AG10803 (cell line): Measurements from ENCODE around the gene FNDC3B.

Experiments
- DNase-seq: peaks from one replicate; pipeline ENCODE4 v3.0.0; 2010; ENCODE audit warnings: low read depth
- H3K4me3 ChIP-seq: 2 replicates; pipeline ENCODE4 v1.5.1; 2011; ENCODE audit warnings: mild to moderate bottlenecking, low read length, control low read depth
- TF ChIP-seq, protein P1 (sequence below): conservative IDR thresholded peaks from 2 replicates; pipeline ENCODE4 v1.5.1; 2011; ENCODE audit warnings: mild to moderate bottlenecking, low read length, control low read depth, inconsistent platforms

The FNDC3B gene

GRCh38 chr3:172326993-172327392 lies 287.6 kb downstream of the FNDC3B start:
- TF ChIP-seq, protein P1, sequence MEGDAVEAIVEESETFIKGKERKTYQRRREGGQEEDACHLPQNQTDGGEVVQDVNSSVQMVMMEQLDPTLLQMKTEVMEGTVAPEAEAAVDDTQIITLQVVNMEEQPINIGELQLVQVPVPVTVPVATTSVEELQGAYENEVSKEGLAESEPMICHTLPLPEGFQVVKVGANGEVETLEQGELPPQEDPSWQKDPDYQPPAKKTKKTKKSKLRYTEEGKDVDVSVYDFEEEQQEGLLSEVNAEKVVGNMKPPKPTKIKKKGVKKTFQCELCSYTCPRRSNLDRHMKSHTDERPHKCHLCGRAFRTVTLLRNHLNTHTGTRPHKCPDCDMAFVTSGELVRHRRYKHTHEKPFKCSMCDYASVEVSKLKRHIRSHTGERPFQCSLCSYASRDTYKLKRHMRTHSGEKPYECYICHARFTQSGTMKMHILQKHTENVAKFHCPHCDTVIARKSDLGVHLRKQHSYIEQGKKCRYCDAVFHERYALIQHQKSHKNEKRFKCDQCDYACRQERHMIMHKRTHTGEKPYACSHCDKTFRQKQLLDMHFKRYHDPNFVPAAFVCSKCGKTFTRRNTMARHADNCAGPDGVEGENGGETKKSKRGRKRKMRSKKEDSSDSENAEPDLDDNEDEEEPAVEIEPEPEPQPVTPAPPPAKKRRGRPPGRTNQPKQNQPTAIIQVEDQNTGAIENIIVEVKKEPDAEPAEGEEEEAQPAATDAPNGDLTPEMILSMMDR = no peak
- H3K4me3 ChIP-seq = no peak overlapping the region
- no peak for DNase-seq

DNA sequence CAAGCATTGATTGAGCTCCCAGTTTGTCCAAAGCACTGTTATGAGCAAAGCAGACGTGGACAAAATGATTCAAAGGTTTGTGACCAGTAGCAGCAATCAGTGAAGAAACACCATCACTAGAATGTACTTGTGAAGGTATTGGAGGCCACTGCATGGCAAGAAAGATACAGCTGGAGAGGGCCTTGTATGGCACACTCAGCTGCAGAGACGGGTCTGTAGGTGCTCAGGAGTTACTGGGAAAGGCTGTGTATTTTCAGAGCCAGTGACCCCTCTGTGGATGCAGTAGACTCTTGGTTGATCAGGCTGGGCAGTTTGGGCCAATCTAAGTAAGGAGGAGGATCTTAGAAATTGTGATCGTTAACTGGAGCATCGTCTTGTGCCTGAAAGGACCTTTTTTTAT lies 288.9 kb downstream of the FNDC3B start:
- TF ChIP-seq, protein P1 = no peak
- H3K4me3 ChIP-seq = no peak overlapping the region
- no peak for DNase-seq

DNA sequence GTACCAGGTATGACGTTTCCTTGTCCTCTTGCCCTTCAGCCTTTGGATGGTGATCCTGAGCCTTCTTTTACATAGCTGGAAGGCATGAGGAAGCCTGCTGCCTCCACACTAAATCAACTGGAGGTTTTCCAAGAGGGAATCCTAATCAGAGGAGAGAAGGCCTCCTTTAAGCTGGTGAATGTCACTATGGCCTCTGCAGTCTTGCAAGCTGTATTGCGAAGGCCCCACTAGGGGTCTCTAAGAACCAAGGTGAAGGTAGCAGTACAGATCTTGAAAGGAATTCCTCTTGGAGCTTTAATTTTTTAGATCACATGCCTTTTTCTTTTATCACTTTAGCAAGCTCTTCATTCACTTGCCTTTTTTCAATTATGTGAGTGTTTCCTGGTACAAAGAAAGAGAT lies 289.7 kb downstream of the FNDC3B start:
- DNase-seq = no peak
- H3K4me3 ChIP-seq = no peak overlapping the region
- TF ChIP-seq, protein P1 = no peak

DNA sequence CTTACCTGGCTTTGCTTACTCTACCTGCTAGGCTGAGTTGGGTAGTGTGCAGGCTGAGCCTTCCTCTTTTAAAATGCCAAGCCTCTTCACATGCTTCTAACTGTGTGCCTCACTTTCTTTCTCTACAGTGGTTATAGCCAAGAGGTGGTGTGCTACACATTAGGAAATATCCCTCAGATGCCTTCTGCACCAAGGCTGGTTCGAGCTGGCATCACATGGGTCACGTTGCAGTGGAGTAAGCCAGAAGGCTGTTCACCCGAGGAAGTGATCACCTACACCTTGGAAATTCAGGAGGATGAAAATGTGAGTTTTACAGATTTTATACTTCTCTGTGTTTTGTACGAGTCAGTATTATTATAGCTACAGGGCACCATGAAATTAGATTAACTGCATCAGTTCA lies 291.0 kb downstream of the FNDC3B start:
- no peak for DNase-seq
- TF ChIP-seq, protein P1 = no peak
- no peak overlapping the region for H3K4me3 ChIP-seq

DNA sequence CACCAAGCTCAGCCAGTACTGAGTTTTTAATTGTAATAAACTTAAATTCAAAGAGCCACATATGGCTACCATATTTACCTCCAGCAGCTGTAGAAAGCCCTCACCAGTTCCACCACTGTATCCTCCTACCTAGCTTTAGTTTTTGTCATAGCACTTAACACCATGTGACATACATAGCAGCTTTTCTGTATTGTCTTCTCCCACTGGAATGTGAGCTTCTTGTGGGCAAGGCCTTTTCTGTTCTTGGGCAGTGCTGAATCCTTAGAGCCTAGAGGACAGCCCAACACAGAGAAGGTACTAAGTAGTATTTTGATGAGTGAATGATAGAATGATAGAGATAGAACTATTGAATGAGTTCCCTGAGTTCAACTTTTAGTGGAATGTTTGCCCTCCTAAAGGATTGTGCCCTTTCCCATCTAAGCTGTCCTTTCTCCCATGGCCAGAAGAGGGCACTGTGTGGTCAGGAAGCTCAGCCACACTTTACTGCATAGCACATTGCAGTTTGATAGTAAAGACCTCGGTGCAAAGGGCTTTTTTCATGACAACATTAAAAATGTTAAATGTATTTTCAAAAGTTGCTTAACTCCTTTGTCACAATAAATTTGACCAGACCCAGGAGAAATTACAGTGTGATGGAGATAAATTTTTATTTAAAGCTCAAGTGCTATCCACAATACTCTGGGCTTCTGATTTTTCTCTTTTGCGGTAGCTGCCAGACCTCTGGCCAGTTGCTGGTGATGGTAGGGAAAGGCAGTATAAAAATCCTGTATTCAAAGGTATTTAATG lies 293.1 kb downstream of the FNDC3B start:
- no peak overlapping the region for H3K4me3 ChIP-seq
- DNase-seq = peak; percentile 62
- TF ChIP-seq, protein P1 = peak; percentile 96

GRCh38 chr3:172333042-172333377 lies 293.6 kb downstream of the FNDC3B start:
- no peak for DNase-seq
- TF ChIP-seq, protein P1 = no peak
- H3K4me3 ChIP-seq = no peak overlapping the region

DNA sequence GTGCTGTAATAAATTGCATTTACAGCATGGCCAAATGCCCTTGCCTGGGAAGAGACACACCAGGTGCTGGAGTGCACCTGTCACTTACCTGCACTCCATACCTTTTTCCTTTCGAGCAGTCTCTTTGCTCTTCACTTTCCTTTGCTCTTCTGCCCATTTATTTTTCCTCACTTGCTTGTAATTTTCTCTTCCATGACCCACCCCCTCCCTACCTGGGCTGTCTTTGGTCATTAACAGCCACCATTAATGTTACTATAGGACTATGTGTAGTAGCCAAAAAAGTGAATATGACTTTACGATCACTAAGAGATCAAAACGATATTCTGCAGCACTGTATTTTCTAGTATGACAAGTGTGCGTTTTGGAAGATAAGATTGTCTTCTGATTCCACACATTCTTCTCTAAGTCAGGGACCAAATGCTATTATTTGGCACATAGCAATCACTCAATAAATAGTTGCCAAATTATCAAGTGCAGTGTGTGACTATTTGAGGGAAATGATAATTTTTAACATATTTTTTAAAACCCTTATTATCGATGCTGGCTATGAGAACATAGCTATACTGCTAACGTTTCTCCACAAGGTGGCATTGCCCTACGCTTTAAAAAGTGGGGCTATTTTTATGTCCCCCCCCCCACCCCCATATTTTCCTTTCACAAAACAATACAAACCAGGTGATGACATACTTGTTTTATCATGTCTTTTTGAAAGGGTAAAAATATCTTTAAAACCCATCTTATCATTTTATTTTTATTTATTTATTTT lies 294.5 kb downstream of the FNDC3B start:
- TF ChIP-seq, protein P1 = no peak; the same call in 1 of the 2 replicates
- no peak overlapping the region for H3K4me3 ChIP-seq
- no peak for DNase-seq
